Testis (tissue), 3 donors: ENCODE results near the gene TNNI2. TPM values are rescaled to one million over a fixed set of nuclear protein-coding genes. Genes with fewer than 3 reads are reported as not detected.
A peak's percentile ranks its signal among the peaks of the same experiment; 100 is the strongest.

Source experiments
- DNase-seq: peaks from one replicate; pipeline ENCODE4 v3.0.0-alpha.2; 2019
- H3K27ac ChIP-seq, 2 donors: fragments of 200-600 bp; sonication (generic); one replicate each; pipeline ENCODE4 v1.5.1; 2019
- H3K27me3 ChIP-seq: fragments of 200-600 bp; sonication (generic); one replicate; pipeline ENCODE4 v1.5.1; 2019
- H3K36me3 ChIP-seq: fragments of 200-600 bp; sonication (generic); one replicate; pipeline ENCODE4 v1.5.1; 2017; ENCODE audit warnings: low read depth; ENCODE audit errors: missing control alignments
- H3K4me1 ChIP-seq: fragments of 200-600 bp; sonication (generic); one replicate; pipeline ENCODE4 v1.5.1; 2019
- H3K4me3 ChIP-seq, 2 donors: fragments of 200-600 bp; sonication (generic); one replicate each; pipeline ENCODE4 v1.5.1; 2017 to 2019
- H3K9me3 ChIP-seq: fragments of 200-600 bp; sonication (generic); one replicate; pipeline ENCODE4 v1.5.1; 2017
- CTCF ChIP-seq, 3 experiments: fragments of 450-650 bp in 2 of 3; fragments of 200-600 bp in 1 of 3; sonication (generic) in 1 of 3; IDR thresholded peaks; one replicate each; pipeline ENCODE4 v1.5.1; 2016 to 2019; ENCODE audit warnings: antibody characterized with exemption in 3 of 3, mild to moderate bottlenecking in 2 of 3, moderate library complexity in 1 of 3
- POLR2A ChIP-seq: fragments of 450-650 bp; IDR thresholded peaks from one replicate; pipeline ENCODE4 v1.6.1; 2017; ENCODE audit warnings: antibody characterized with exemption, mild to moderate bottlenecking, moderate library complexity
- WGBS, 2 donors: methylation state at CpG; one replicate each; pipeline ENCODE4 v1.1.5; 2018; 5-methylcytosine and 5-hydroxymethylcytosine counted together
- intact Hi-C: fragments of 100-400 bp; cut with DNase I; formaldehyde crosslinking; loops from one replicate; pipeline ENCODE4 v1.15.1; 2023; ENCODE audit warnings: low total_unique reads
- polyA plus RNA-seq: library from polyadenylated mRNA; stranded (reverse); fragments of 350-450 nt; fragmentation: Illumina TruSeq; extraction: RNeasy Lipid Tissue Mini Kit (QIAGEN cat#74804); gene quantifications from one replicate; pipeline ENCODE4 v1.2.3, GENCODE V29; 2014; ENCODE audit warnings: low read depth, low replicate concordance; ENCODE audit not compliant: insufficient read depth
- total RNA-seq, 2 donors: library from RNA; depleted of rRNA; stranded (reverse); fragments of >200 nt; gene quantifications; one replicate each; pipeline ENCODE4 v1.2.3, GENCODE V29; 2016

TNNI2 gene
- total and polyA plus RNA-seq, 3 donors from 2014 or later = 8.6 TPM; not detected in 2

GRCh38 chr11:1879941-1880720 is 41.4 kb downstream of the TNNI2 start:
- Histone ChIP-seq H3K4me3 (no peak overlapping the region), H3K27ac (peak overlapping the region; percentile 14 to 85), H3K4me1 (peaks cover 30% of the 10 kb centered on the region), H3K27me3 (no peaks in the 10 kb centered on the region), H3K9me3 (no peaks in the 10 kb centered on the region), H3K36me3 (no peaks in the 10 kb centered on the region)
- 61 to 81% methylated on average over 14 to 32 of the region's 32 CpGs for WGBS, 2 donors
- TF ChIP-seq CTCF (IDR thresholded peaks at IDR 0.05) (no peak), POLR2A (no peak)
- DNase-seq = peak; percentile 60
- intact Hi-C loops = no loop called here

- intact Hi-C loops = no loop called here
- 40 to 84% methylated on average over 1 to 9 of the region's 9 CpGs for WGBS, 2 donors
Measured at GRCh38 chr11:1880746-1881441, 42.1 kb downstream of the TNNI2 start.

GRCh38 chr11:1881442-1882264 is 42.9 kb downstream of the TNNI2 start:
- Histone ChIP-seq H3K9me3 (no peaks in the 10 kb centered on the region), H3K4me3 (no peak overlapping the region), H3K4me1 (peaks cover 30% of the 10 kb centered on the region), H3K27me3 (no peaks in the 10 kb centered on the region), H3K36me3 (no peaks in the 10 kb centered on the region), H3K27ac (peak overlapping the region; percentile 14 to 85)
- no peak for DNase-seq
- 74 to 81% methylated on average over 29 to 43 of the region's 43 CpGs for WGBS, 2 donors
- intact Hi-C loops = no loop called here
- no peak for TF ChIP-seq POLR2A
- no peak for TF ChIP-seq CTCF (IDR thresholded peaks at IDR 0.05)

More at GRCh38 chr11:1880746-1881441, 42.1 kb downstream of the TNNI2 start:
- no peak for DNase-seq
- no peak for TF ChIP-seq POLR2A
- no peak for TF ChIP-seq CTCF (IDR thresholded peaks at IDR 0.05)
- Histone ChIP-seq H3K9me3 (no peaks in the 10 kb centered on the region), H3K36me3 (no peaks in the 10 kb centered on the region), H3K27me3 (no peaks in the 10 kb centered on the region), H3K4me1 (peaks cover 30% of the 10 kb centered on the region), H3K4me3 (no peak overlapping the region), H3K27ac (peak overlapping the region; percentile 14 to 85)

GRCh38 chr11:1882265-1883238 is 43.8 kb downstream of the TNNI2 start:
- H3K27me3 ChIP-seq = no peaks in the 10 kb centered on the region
- TF ChIP-seq CTCF (IDR thresholded peaks at IDR 0.05) (peak; percentile 94 to 96 (median 95)), POLR2A (no peak)
- no peak overlapping the region for H3K4me3 ChIP-seq
- H3K9me3 ChIP-seq = no peaks in the 10 kb centered on the region
- peak overlapping the region in 1 of 2 donors; percentile 85 for H3K27ac ChIP-seq
- intact Hi-C loops = no loop called here
- DNase-seq = peak; percentile 87
- H3K4me1 ChIP-seq = peaks cover 24% of the 10 kb centered on the region
- H3K36me3 ChIP-seq = no peaks in the 10 kb centered on the region
- 41 to 42% methylated on average over 14 to 23 of the region's 23 CpGs for WGBS, 2 donors
